ENCODE results near the gene CDC20B. TPM values are rescaled to one million over a fixed set of nuclear protein-coding genes. Genes with fewer than 3 reads are reported as not detected.

The CDC20B gene
- total and polyA plus RNA-seq, 4 donors, result 0.28 TPM; not detected in 3

DNA sequence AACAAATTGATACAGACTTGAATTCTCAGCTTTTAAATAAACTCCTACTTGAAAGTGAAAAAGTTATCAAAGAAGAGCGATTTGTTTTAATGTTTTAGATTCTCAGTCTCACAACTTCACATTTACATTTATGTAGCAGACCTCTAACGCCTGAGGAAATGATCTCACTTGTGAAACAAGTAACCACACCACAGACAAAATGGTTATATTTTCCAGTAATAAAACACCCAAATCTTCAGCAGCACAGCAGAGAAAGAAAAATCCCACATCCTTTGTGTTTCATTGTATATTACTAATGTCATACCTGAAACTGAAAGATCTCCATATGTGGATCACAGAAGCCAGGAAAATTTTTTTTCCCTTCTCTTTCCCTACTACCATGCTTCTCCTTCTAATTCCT lies 100.3 kb downstream of the CDC20B start:
- H3K9me3 ChIP-seq (ENCODE audit: control insufficient read depth in 4 of 4, low read length in 3 of 4), result no peaks in the 10 kb centered on the region
- 67% methylated on average over 2 of the region's 2 CpGs for WGBS

DNA sequence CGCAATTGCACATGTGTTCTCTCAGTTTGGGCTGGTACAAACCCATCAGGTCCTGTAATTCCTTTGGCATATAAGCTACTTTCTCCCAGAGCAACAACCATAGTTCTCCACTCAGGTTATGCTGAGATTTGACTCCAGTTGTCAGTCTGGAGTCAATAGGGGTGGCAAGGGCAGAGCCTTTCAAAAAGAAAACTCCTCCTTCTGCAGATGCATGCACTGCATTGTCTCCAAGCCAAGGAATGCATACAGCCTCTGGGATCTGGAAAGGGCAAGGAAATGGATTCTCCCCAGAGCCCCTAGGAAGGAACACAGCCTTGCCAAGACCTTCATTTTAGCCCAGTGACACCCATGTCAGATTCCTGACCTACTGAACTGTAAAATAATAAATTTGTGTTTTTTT lies 101.6 kb downstream of the CDC20B start:
- DNase-seq (ENCODE audit: low spot score), result no peak
- 89% methylated on average over 1 of the region's 1 CpG for WGBS
- H3K27ac ChIP-seq (ENCODE audit: low read depth in 1 of 2, low read length in 2 of 2), result no peak overlapping the region
- H3K4me1 ChIP-seq (ENCODE audit: control insufficient read depth in 4 of 4, insufficient read depth in 4 of 4, low read length in 3 of 4), result no peaks in the 10 kb centered on the region
- H3K9me3 ChIP-seq (ENCODE audit: control insufficient read depth in 4 of 4, low read length in 3 of 4), result no peaks in the 10 kb centered on the region
- H3K9ac ChIP-seq (ENCODE audit: low read depth in 1 of 2, low read length in 2 of 2), result no peak overlapping the region
- H3K4me3 ChIP-seq (ENCODE audit: low read depth in 1 of 3, low read length in 3 of 3), result no peak overlapping the region
- H3K36me3 ChIP-seq (ENCODE audit: control insufficient read depth in 4 of 4, insufficient read depth in 3 of 4, low read depth in 1 of 4, low read length in 3 of 4), result no peaks in the 10 kb centered on the region
- H3K27me3 ChIP-seq (ENCODE audit: control insufficient read depth in 4 of 4, insufficient read depth in 4 of 4, low read length in 3 of 4), result no peaks in the 10 kb centered on the region
- TF ChIP-seq HNF4A (conservative IDR thresholded peaks at IDR 0.05), result no peak
- no peak for TF ChIP-seq TAF1 (conservative IDR thresholded peaks at IDR 0.05)
- no peak for TF ChIP-seq SP1 (IDR thresholded peaks at IDR 0.05)
- no peak for TF ChIP-seq YY1 (IDR thresholded peaks at IDR 0.05)
- TF ChIP-seq, protein P1, sequence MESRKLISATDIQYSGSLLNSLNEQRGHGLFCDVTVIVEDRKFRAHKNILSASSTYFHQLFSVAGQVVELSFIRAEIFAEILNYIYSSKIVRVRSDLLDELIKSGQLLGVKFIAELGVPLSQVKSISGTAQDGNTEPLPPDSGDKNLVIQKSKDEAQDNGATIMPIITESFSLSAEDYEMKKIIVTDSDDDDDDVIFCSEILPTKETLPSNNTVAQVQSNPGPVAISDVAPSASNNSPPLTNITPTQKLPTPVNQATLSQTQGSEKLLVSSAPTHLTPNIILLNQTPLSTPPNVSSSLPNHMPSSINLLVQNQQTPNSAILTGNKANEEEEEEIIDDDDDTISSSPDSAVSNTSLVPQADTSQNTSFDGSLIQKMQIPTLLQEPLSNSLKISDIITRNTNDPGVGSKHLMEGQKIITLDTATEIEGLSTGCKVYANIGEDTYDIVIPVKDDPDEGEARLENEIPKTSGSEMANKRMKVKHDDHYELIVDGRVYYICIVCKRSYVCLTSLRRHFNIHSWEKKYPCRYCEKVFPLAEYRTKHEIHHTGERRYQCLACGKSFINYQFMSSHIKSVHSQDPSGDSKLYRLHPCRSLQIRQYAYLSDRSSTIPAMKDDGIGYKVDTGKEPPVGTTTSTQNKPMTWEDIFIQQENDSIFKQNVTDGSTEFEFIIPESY (IDR thresholded peaks at IDR 0.05), result no peak
- TF ChIP-seq EGR1 (IDR thresholded peaks at IDR 0.05; ENCODE audit: low read depth in 2 of 2), result no peak
- TF ChIP-seq FOXA1 (IDR thresholded peaks at IDR 0.05), result no peak
- no peak for TF ChIP-seq RXRA (IDR thresholded peaks at IDR 0.05)

More for the DNA sequence above, 100.3 kb downstream of the CDC20B start:
- H3K27me3 ChIP-seq (ENCODE audit: control insufficient read depth in 4 of 4, insufficient read depth in 4 of 4, low read length in 3 of 4), result no peaks in the 10 kb centered on the region
- TF ChIP-seq YY1 (IDR thresholded peaks at IDR 0.05), result no peak
- TF ChIP-seq, protein P2, sequence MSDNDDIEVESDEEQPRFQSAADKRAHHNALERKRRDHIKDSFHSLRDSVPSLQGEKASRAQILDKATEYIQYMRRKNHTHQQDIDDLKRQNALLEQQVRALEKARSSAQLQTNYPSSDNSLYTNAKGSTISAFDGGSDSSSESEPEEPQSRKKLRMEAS (IDR thresholded peaks at IDR 0.05), result no peak
- TF ChIP-seq HNF4A (conservative IDR thresholded peaks at IDR 0.05), result no peak
- TF ChIP-seq FOXA2 (IDR thresholded peaks at IDR 0.05), result no peak
- no peak for TF ChIP-seq JUND (IDR thresholded peaks at IDR 0.05)
- TF ChIP-seq, protein P3, sequence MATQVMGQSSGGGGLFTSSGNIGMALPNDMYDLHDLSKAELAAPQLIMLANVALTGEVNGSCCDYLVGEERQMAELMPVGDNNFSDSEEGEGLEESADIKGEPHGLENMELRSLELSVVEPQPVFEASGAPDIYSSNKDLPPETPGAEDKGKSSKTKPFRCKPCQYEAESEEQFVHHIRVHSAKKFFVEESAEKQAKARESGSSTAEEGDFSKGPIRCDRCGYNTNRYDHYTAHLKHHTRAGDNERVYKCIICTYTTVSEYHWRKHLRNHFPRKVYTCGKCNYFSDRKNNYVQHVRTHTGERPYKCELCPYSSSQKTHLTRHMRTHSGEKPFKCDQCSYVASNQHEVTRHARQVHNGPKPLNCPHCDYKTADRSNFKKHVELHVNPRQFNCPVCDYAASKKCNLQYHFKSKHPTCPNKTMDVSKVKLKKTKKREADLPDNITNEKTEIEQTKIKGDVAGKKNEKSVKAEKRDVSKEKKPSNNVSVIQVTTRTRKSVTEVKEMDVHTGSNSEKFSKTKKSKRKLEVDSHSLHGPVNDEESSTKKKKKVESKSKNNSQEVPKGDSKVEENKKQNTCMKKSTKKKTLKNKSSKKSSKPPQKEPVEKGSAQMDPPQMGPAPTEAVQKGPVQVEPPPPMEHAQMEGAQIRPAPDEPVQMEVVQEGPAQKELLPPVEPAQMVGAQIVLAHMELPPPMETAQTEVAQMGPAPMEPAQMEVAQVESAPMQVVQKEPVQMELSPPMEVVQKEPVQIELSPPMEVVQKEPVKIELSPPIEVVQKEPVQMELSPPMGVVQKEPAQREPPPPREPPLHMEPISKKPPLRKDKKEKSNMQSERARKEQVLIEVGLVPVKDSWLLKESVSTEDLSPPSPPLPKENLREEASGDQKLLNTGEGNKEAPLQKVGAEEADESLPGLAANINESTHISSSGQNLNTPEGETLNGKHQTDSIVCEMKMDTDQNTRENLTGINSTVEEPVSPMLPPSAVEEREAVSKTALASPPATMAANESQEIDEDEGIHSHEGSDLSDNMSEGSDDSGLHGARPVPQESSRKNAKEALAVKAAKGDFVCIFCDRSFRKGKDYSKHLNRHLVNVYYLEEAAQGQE (IDR thresholded peaks at IDR 0.05), result no peak
- no peak for TF ChIP-seq SP1 (IDR thresholded peaks at IDR 0.05)
- no peak for TF ChIP-seq NR2F2 (IDR thresholded peaks at IDR 0.05)
- TF ChIP-seq, protein P4, sequence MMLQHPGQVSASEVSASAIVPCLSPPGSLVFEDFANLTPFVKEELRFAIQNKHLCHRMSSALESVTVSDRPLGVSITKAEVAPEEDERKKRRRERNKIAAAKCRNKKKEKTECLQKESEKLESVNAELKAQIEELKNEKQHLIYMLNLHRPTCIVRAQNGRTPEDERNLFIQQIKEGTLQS (IDR thresholded peaks at IDR 0.05), result no peak
- H3K27ac ChIP-seq (ENCODE audit: low read depth in 1 of 2, low read length in 2 of 2), result no peak overlapping the region
- H3K4me3 ChIP-seq (ENCODE audit: low read depth in 1 of 3, low read length in 3 of 3), result no peak overlapping the region
- no peak for DNase-seq (ENCODE audit: low spot score)
- no peaks in the 10 kb centered on the region for H3K4me1 ChIP-seq (ENCODE audit: control insufficient read depth in 4 of 4, insufficient read depth in 4 of 4, low read length in 3 of 4)
- H3K36me3 ChIP-seq (ENCODE audit: control insufficient read depth in 4 of 4, insufficient read depth in 3 of 4, low read depth in 1 of 4, low read length in 3 of 4), result no peaks in the 10 kb centered on the region
- H3K9ac ChIP-seq (ENCODE audit: low read depth in 1 of 2, low read length in 2 of 2), result no peak overlapping the region

Data from liver (tissue), 9 donors.